Tibial nerve (tissue), 4 donors: Measurements from ENCODE around the gene EYA4.

ENCODE experiments used
- CTCF ChIP-seq, 5 experiments: fragments of 200-600 bp in 3 of 5; fragments of 450-650 bp in 2 of 5; sonication (generic) in 3 of 5; IDR thresholded peaks; one replicate each; pipeline ENCODE4 v1.5.1; 2016 to 2019; ENCODE audit warnings: antibody characterized with exemption in 5 of 5, mild to moderate bottlenecking in 3 of 5, moderate library complexity in 2 of 5
- EP300 ChIP-seq, 2 donors: sonication (generic); formaldehyde crosslinking; IDR thresholded peaks; one replicate each; pipeline ENCODE4 v1.6.1; 2017; ENCODE audit warnings: antibody characterized with exemption in 2 of 2, mild to moderate bottlenecking in 1 of 2
- POLR2A ChIP-seq, 2 donors: fragments of 450-650 bp; IDR thresholded peaks; one replicate each; pipeline ENCODE4 v1.6.1; 2017; ENCODE audit warnings: antibody characterized with exemption in 2 of 2, mild to moderate bottlenecking in 2 of 2, moderate library complexity in 2 of 2

GRCh38 chr6:133313068-133313467, 71.9 kb downstream of the EYA4 start:
- TF ChIP-seq POLR2A (IDR thresholded peaks at IDR 0.05) (no peak), CTCF (IDR thresholded peaks at IDR 0.05) (no peak), EP300 (IDR thresholded peaks at IDR 0.05) (no peak)
